ENCODE results near the gene MOGAT3. TPM values are rescaled to one million over a fixed set of nuclear protein-coding genes. Genes with fewer than 3 reads are reported as not detected.

The MOGAT3 gene
- total and polyA plus RNA-seq, 2 of the 4 experiments (the other 2 are of a cell fraction): not detected

- TF ChIP-seq, protein P1, sequence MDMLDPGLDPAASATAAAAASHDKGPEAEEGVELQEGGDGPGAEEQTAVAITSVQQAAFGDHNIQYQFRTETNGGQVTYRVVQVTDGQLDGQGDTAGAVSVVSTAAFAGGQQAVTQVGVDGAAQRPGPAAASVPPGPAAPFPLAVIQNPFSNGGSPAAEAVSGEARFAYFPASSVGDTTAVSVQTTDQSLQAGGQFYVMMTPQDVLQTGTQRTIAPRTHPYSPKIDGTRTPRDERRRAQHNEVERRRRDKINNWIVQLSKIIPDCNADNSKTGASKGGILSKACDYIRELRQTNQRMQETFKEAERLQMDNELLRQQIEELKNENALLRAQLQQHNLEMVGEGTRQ (IDR thresholded peaks at IDR 0.05; ENCODE audit: low read depth, low read length): no peak
- TF ChIP-seq NFE2L2 (IDR thresholded peaks at IDR 0.05; ENCODE audit: low read depth, low read length) (no peak), POLR2A (IDR thresholded peaks at IDR 0.05; ENCODE audit: low read depth, low read length) (no peak), CHD1 (IDR thresholded peaks at IDR 0.05; ENCODE audit: low read depth, low read length) (no peak)
- TF ChIP-seq, protein P2, sequence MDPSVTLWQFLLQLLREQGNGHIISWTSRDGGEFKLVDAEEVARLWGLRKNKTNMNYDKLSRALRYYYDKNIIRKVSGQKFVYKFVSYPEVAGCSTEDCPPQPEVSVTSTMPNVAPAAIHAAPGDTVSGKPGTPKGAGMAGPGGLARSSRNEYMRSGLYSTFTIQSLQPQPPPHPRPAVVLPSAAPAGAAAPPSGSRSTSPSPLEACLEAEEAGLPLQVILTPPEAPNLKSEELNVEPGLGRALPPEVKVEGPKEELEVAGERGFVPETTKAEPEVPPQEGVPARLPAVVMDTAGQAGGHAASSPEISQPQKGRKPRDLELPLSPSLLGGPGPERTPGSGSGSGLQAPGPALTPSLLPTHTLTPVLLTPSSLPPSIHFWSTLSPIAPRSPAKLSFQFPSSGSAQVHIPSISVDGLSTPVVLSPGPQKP (IDR thresholded peaks at IDR 0.05; ENCODE audit: borderline replicate concordance, low read depth, low read length): no peak
- CTCF ChIA-PET: no interaction called here
- no peak overlapping the region for H4K8ac ChIP-seq (ENCODE audit: low read depth in 2 of 2, low read length in 2 of 2)
- H3K56ac ChIP-seq (ENCODE audit: extremely low read depth, insufficient read depth, low read length): no peak overlapping the region
- no peak overlapping the region for H3K4me2 ChIP-seq (ENCODE audit: low read depth, low read length)
- no peaks in the 10 kb centered on the region; the same call in 1 of the 2 replicates for H4K20me1 ChIP-seq (ENCODE audit: insufficient read depth, low read length)
- H3K79me1 ChIP-seq (ENCODE audit: low read depth in 1 of 2, low read length in 2 of 2): peaks cover 0 to 5% of the 10 kb centered on the region in 2 experiments; a peak in 3 of 4 replicates
- H3K23ac ChIP-seq (ENCODE audit: low read depth, low read length): no peak overlapping the region
- no peak overlapping the region for H4K91ac ChIP-seq (ENCODE audit: insufficient read depth, low read depth, low read length)
- BruUV-seq (replicated peaks): no TSS peak
- H3K9me3 ChIP-seq (ENCODE audit: control insufficient read depth, insufficient read depth, low read length): no peaks in the 10 kb centered on the region
- H3K14ac ChIP-seq (replicated peaks; ENCODE audit: low read depth, low read length): no peak overlapping the region
- H3K4me3 ChIP-seq (ENCODE audit: insufficient read depth, low read depth, low read length): no peak overlapping the region
- H2BK15ac ChIP-seq (ENCODE audit: low read depth, low read length): no peak overlapping the region
- H2BK20ac ChIP-seq (ENCODE audit: low read depth, low read length): no peak overlapping the region
- H3K36me3 ChIP-seq (ENCODE audit: control insufficient read depth, insufficient read depth, low read length): peaks cover 56% of the 10 kb centered on the region
- no peak for DNase-seq
- no peaks in the 10 kb centered on the region for H3K4me1 ChIP-seq (ENCODE audit: control insufficient read depth, insufficient read depth, low read length)
- no peak overlapping the region for H3K27ac ChIP-seq (ENCODE audit: insufficient read depth, low read length)
- no peak overlapping the region for H2AFZ ChIP-seq (replicated peaks; ENCODE audit: low read length, poor library complexity)
- H3K9ac ChIP-seq (ENCODE audit: low read depth, low read length): no peak overlapping the region
- no peaks in the 10 kb centered on the region for H3K27me3 ChIP-seq (ENCODE audit: control insufficient read depth, insufficient read depth, low read length)
- in situ Hi-C loops (cut with MboI; ENCODE audit: low sequenced_read_pairs) (no loop called here), dilution Hi-C loops (cut with HindIII; ENCODE audit: low sequenced_read_pairs, unreplicated experiment) (no loop called here), intact Hi-C loops (cut with micrococcal nuclease) (no loop called here)
- H2AK9ac ChIP-seq (replicated peaks; ENCODE audit: low read depth, low read length, poor library complexity): no peak overlapping the region
- no peak overlapping the region for H2BK120ac ChIP-seq (ENCODE audit: low read depth, low read length)
- no peak overlapping the region for H2BK5ac ChIP-seq (ENCODE audit: low read depth, low read length, poor library complexity, severe bottlenecking)
- no peak for ATAC-seq (ENCODE audit: low read depth)
- POLR2A ChIA-PET (ENCODE audit: unreplicated experiment): no interaction called here
- H4K5ac ChIP-seq (ENCODE audit: low read depth, low read length): no peak overlapping the region
- H2AK5ac ChIP-seq (ENCODE audit: low read depth, low read length): no peak overlapping the region
- 98% methylated on average over 11 of the region's 19 CpGs; no CpG with 5 or more reads in 1 of the 2 experiments for WGBS, 2 experiments (ENCODE audit: extremely low coverage in 2 of 2, insufficient read length in 1 of 2)
- no peak overlapping the region for H3K18ac ChIP-seq (ENCODE audit: low read depth, low read length)
- no peak overlapping the region for H3K4ac ChIP-seq (ENCODE audit: low read depth, low read length)
- H3K9me1 ChIP-seq (ENCODE audit: insufficient read depth, low read length): no peaks in the 10 kb centered on the region
These were observed 9.3 kb upstream of the MOGAT3 start for GRCh38 chr7:101210143-101210542.

All from IMR-90 (cell line).